Measurements from ENCODE around the gene ZNF296.

The ZNF296 gene

GRCh38 chr19:45025264-45025663 lies 51.0 kb downstream of the ZNF296 start:
- Histone ChIP-seq H4K20me1 (peaks cover 0 to 5% (median 0%) of the 10 kb centered on the region in 11 experiments; a peak in 2 of 22 replicates), H3K4me3 (no peak overlapping the region), H3K36me3 (peaks cover 26 to 96% (median 55%) of the 10 kb centered on the region in 11 experiments), H3K4me2 (no peak overlapping the region), H3K27ac (no peak overlapping the region), H3K27me3 (no peaks in the 10 kb centered on the region), H3K9ac (no peak overlapping the region), H3K9me3 (replicated peaks in 1 of 11) (peaks cover 0 to under 1% (median 0%) of the 10 kb centered on the region in 11 experiments; a peak in 1 of 22 replicates), H3K4me1 (peaks cover 0 to 7% (median 5%) of the 10 kb centered on the region in 10 experiments; a peak in 6 of 20 replicates)
- TF ChIP-seq Cebpa-rat (IDR thresholded peaks at IDR 0.05), result no peak

- H3K4me2 ChIP-seq, result no peak overlapping the region; a peak in 2 of 22 replicates
- no peak overlapping the region for H3K9ac ChIP-seq
- peaks cover 7 to 94% (median 41%) of the 10 kb centered on the region in 11 experiments; a peak in 20 of 22 replicates for H3K36me3 ChIP-seq
- peaks cover 0 to 6% (median 0%) of the 10 kb centered on the region in 11 experiments; a peak in 2 of 22 replicates for H4K20me1 ChIP-seq
- H3K27me3 ChIP-seq, result no peaks in the 10 kb centered on the region
- no peaks in the 10 kb centered on the region for H3K9me3 ChIP-seq (replicated peaks in 1 of 11)
- no peak overlapping the region for H3K27ac ChIP-seq
- peaks cover 0 to 7% (median 5%) of the 10 kb centered on the region in 10 experiments; a peak in 6 of 20 replicates for H3K4me1 ChIP-seq
- no peak overlapping the region for H3K4me3 ChIP-seq
- no peak for TF ChIP-seq Cebpa-rat (IDR thresholded peaks at IDR 0.05)
These were observed 53.2 kb downstream of the ZNF296 start for GRCh38 chr19:45023048-45023447.

GRCh38 chr19:45021971-45022370 lies 54.3 kb downstream of the ZNF296 start:
- no peak for TF ChIP-seq Cebpa-rat (IDR thresholded peaks at IDR 0.05)
- Histone ChIP-seq H4K20me1 (peaks cover 0 to 12% (median 0%) of the 10 kb centered on the region in 11 experiments; a peak in 2 of 22 replicates), H3K27me3 (no peaks in the 10 kb centered on the region), H3K9me3 (replicated peaks in 1 of 11) (no peaks in the 10 kb centered on the region), H3K27ac (no peak overlapping the region), H3K4me2 (no peak overlapping the region), H3K36me3 (peaks cover 0 to 94% (median 34%) of the 10 kb centered on the region in 11 experiments; a peak in 18 of 22 replicates), H3K9ac (no peak overlapping the region), H3K4me1 (peaks cover 0 to 8% (median 5%) of the 10 kb centered on the region in 10 experiments; a peak in 8 of 20 replicates), H3K4me3 (no peak overlapping the region)
